HepG2 (cell line): ENCODE data around the gene PRR11. TPM values are rescaled to one million over a fixed set of nuclear protein-coding genes. Genes with fewer than 3 reads are reported as not detected.
A peak's percentile ranks its signal among the peaks of the same experiment; 100 is the strongest.

Experiments used
- CEBPZ ChIP-seq: IDR thresholded peaks from 2 replicates; pipeline ENCODE4 v1.6.1; 2012; ENCODE audit warnings: low read length, improper control_type of control experiment
- CHCHD3 ChIP-seq: sonication (generic); formaldehyde crosslinking; IDR thresholded peaks from 2 replicates; pipeline ENCODE4 v1.8.0; 2022; ENCODE audit warnings: mild to moderate bottlenecking, missing genetic modification reagents, moderate library complexity
- GATAD1 ChIP-seq: IDR thresholded peaks from 2 replicates; pipeline ENCODE4 v1.6.1; 2016; ENCODE audit warnings: missing genetic modification reagents, missing compliant biosample characterization
- GZF1 ChIP-seq: sonication (generic); formaldehyde crosslinking; IDR thresholded peaks from 2 replicates; pipeline ENCODE4 v1.5.1; 2020; ENCODE audit warnings: mild to moderate bottlenecking, missing genetic modification reagents
- HBP1 ChIP-seq: IDR thresholded peaks from 2 replicates; pipeline ENCODE4 v1.6.1; 2016; ENCODE audit warnings: low read depth, control low read depth
- MXD1 ChIP-seq: sonication (generic); formaldehyde crosslinking; IDR thresholded peaks from 2 replicates; pipeline ENCODE4 v1.4.0; 2020; ENCODE audit warnings: mild to moderate bottlenecking, missing genetic modification reagents
- PRDM15 ChIP-seq: sonication (generic); formaldehyde crosslinking; IDR thresholded peaks from 2 replicates; pipeline ENCODE4 v1.4.0; 2020; ENCODE audit warnings: missing genetic modification reagents
- RFX1 ChIP-seq: fragments of 450-650 bp; IDR thresholded peaks from 2 replicates; pipeline ENCODE4 v1.6.1; 2017
- RFXANK ChIP-seq: IDR thresholded peaks from 2 replicates; pipeline ENCODE4 v1.6.1; 2016
- SRSF1 ChIP-seq: fragments of 200-400 bp; formaldehyde crosslinking; optimal IDR thresholded peaks from 2 replicates; pipeline ENCODE3; 2017; ENCODE audit warnings: mild to moderate bottlenecking, low read depth, low read length, moderate library complexity
- ZBTB3 ChIP-seq: sonication (generic); formaldehyde crosslinking; IDR thresholded peaks from 2 replicates; pipeline ENCODE4 v1.4.0; 2020; ENCODE audit warnings: low read depth, mild to moderate bottlenecking, moderate library complexity, missing genetic modification reagents, borderline replicate concordance
- ZBTB37 ChIP-seq: sonication (generic); formaldehyde crosslinking; IDR thresholded peaks from 2 replicates; pipeline ENCODE4 v1.4.0; 2020; ENCODE audit warnings: mild to moderate bottlenecking, missing genetic modification reagents
- ZKSCAN1 ChIP-seq: fragments of 150-350 bp; IDR thresholded peaks from 2 replicates; pipeline ENCODE4 v1.6.1; 2014; ENCODE audit warnings: low read length
- ZMYM3 ChIP-seq: sonication (generic); formaldehyde crosslinking; IDR thresholded peaks from 2 replicates; pipeline ENCODE4 v1.5.1; 2020; ENCODE audit warnings: mild to moderate bottlenecking, missing genetic modification reagents
- ZNF101 ChIP-seq: sonication (generic); formaldehyde crosslinking; IDR thresholded peaks from 2 replicates; pipeline ENCODE4 v1.4.0; 2020; ENCODE audit warnings: mild to moderate bottlenecking, low read depth, missing genetic modification reagents, borderline replicate concordance
- ZNF331 ChIP-seq: sonication (generic); formaldehyde crosslinking; IDR thresholded peaks from 2 replicates; pipeline ENCODE4 v1.4.0; 2020; ENCODE audit warnings: missing genetic modification reagents
- ZNF44 ChIP-seq: sonication (generic); formaldehyde crosslinking; IDR thresholded peaks from 2 replicates; pipeline ENCODE4 v1.5.1; 2020; ENCODE audit warnings: mild to moderate bottlenecking, missing genetic modification reagents
- ZNF75D ChIP-seq: sonication (generic); formaldehyde crosslinking; IDR thresholded peaks from 2 replicates; pipeline ENCODE4 v1.8.1; 2023; ENCODE audit warnings: missing genetic modification reagents, mild to moderate bottlenecking, borderline replicate concordance
- ZSCAN12 ChIP-seq: sonication (generic); formaldehyde crosslinking; IDR thresholded peaks from 2 replicates; pipeline ENCODE4 v1.9.0; 2021; ENCODE audit warnings: mild to moderate bottlenecking, missing genetic modification reagents
- polyA plus RNA-seq, 8 experiments: library from polyadenylated mRNA; depleted of rRNA in 3 of 8; stranded (reverse) in 7 of 8; unstranded in 1 of 8; fragments of >200 nt; fragmentation: Illumina TruSeq in 4 of 8; extraction: Trizol in 4 of 8; gene quantifications; 2 replicates each; pipeline versions ENCODE4 v1.2.1 to v1.2.3, GENCODE V29; 2011 to 2016; ENCODE audit warnings: low read depth in 4 of 8, missing spikeins in 1 of 8, mixed read lengths in 1 of 8; ENCODE audit not compliant: insufficient read depth in 1 of 8
- total RNA-seq, 5 experiments: library from RNA; depleted of rRNA; stranded (reverse); fragments of >200 nt; fragmentation: Illumina TruSeq; extraction: Trizol; gene quantifications; 2 replicates each; pipeline ENCODE4 v1.2.3, GENCODE V29; 2016; ENCODE audit warnings: low read depth in 1 of 5

Gene PRR11
- total and polyA plus RNA-seq, 2 of the 13 experiments (the other 11 are each of a cell fraction or from before 2014, with no cell fraction given): 35.7 to 39.2 TPM

- no peak for TF ChIP-seq ZNF75D
- no peak for TF ChIP-seq PRDM15
- TF ChIP-seq ZNF101 (CRISPR knock-in tag): no peak
- peak; percentile 77 for TF ChIP-seq HBP1 (CRISPR knock-in tag)
- no peak for TF ChIP-seq SRSF1
- TF ChIP-seq RFX1: no peak
- peak; percentile 80; the same call in 1 of the 2 replicates for TF ChIP-seq ZNF44 (CRISPR knock-in tag)
- TF ChIP-seq RFXANK (CRISPR knock-in tag): peak; percentile 95
- no peak for TF ChIP-seq ZNF331
- peak; percentile 51 for TF ChIP-seq ZBTB3
- peak; percentile 1; the same call in 1 of the 2 replicates for TF ChIP-seq ZBTB37
- TF ChIP-seq ZKSCAN1: 0 out of 2 replicates have a peak, but pooled peaks have one; percentile 10
- no peak for TF ChIP-seq CHCHD3 (CRISPR knock-in tag)
- peak; percentile 92 for TF ChIP-seq GATAD1 (CRISPR knock-in tag)
- TF ChIP-seq CEBPZ: peak; percentile 65
- TF ChIP-seq ZMYM3 (CRISPR knock-in tag): no peak
- TF ChIP-seq MXD1 (CRISPR knock-in tag): peak; percentile 66; the same call in 1 of the 2 replicates
- TF ChIP-seq GZF1 (CRISPR knock-in tag): no peak
- TF ChIP-seq ZSCAN12: no peak
Measured at GRCh38 chr17:59154721-59155438, 666 bp upstream of the PRR11 start, which contains the start of gene SKA2 (continued).
